OCI-LY1 (cell line): ENCODE data around the gene ZNF146.

ENCODE experiments used
- CTCF ChIP-seq: fragments of 200-600 bp; sonication (generic), shearing (Covaris generic); IDR thresholded peaks from 2 replicates; pipeline ENCODE4 v1.5.1; 2017; ENCODE audit warnings: mild to moderate bottlenecking, antibody characterized with exemption, low read length, moderate library complexity, mixed read lengths
- EZH2 ChIP-seq: fragments of 200-600 bp; sonication (generic), shearing (Covaris generic); IDR thresholded peaks from 2 replicates; pipeline ENCODE4 v1.8.0; 2017; ENCODE audit warnings: borderline replicate concordance, mixed run types, mild to moderate bottlenecking, antibody characterized with exemption, low read length, moderate library complexity, mixed read lengths

DNA sequence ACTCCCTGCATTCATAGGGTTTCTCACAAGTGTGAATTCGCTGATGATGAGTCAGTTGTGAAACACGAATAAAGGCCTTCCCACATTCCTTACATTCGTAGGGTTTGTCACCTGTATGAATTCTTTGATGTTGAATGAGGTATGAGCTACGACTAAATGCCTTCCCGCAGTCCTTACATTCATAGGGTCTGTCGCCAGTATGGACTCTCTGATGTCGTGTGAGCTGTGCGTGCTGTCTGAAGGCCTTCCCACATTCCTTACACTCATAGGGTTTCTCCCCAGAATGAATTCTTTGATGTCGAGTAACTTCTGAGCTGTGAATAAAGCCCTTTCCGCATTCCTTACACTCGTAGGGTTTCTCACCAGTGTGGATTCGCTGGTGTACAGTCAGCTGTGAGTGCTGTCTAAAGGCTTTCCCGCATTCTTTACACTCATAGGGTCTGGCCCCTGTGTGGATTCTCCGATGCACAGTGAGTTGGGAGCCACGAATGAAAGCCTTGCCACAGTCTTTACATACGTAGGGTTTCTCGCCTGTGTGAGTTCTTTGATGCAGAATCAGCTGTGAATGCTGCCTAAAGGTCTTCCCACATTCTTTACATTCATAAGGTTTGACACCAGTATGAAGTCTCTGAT, 32.2 kb upstream of the ZNF146 start:
- no peak for TF ChIP-seq CTCF
- no peak for TF ChIP-seq EZH2
